Astrocyte (in vitro differentiated cells and primary cell): ENCODE measurements around the gene ETV6. TPM values are rescaled to one million over a fixed set of nuclear protein-coding genes. Genes with fewer than 3 reads are reported as not detected.
A peak's percentile ranks its signal among the peaks of the same experiment; 100 is the strongest.

Experiments used
- DNase-seq: peaks from one replicate; pipeline ENCODE4 v3.0.0-alpha.2; 2010; ENCODE audit warnings: low read depth
- FAIRE-seq: peaks from 2 replicates; lab custom pipeline; 2011; peaks lifted over from hg19 to GRCh38; lab: Jason Lieb, UNC
- H2AFZ ChIP-seq: 2 replicates; pipeline ENCODE4 v1.6.0; 2012; ENCODE audit warnings: low read depth, low read length, inconsistent platforms
- H3K27ac ChIP-seq: 2 replicates; pipeline ENCODE4 v1.5.1; 2011; ENCODE audit warnings: low read depth, low read length, inconsistent platforms
- H3K27me3 ChIP-seq: 2 replicates; pipeline ENCODE4 v1.6.0; 2011; ENCODE audit warnings: low read length, inconsistent platforms; ENCODE audit not compliant: insufficient read depth
- H3K36me3 ChIP-seq: 2 replicates; pipeline ENCODE4 v1.5.1; 2011; ENCODE audit warnings: low read length, inconsistent platforms; ENCODE audit not compliant: insufficient read depth
- H3K4me1 ChIP-seq: 2 replicates; pipeline ENCODE4 v1.5.1; 2011; ENCODE audit warnings: low read length, inconsistent platforms; ENCODE audit not compliant: insufficient read depth
- H3K4me2 ChIP-seq: 2 replicates; pipeline ENCODE4 v1.6.0; 2012; ENCODE audit warnings: low read length, inconsistent platforms
- H3K4me3 ChIP-seq: 2 replicates; pipeline ENCODE4 v1.5.1; 2011; ENCODE audit warnings: low read depth, mild to moderate bottlenecking, low read length, inconsistent platforms; ENCODE audit not compliant: insufficient read depth
- H3K79me2 ChIP-seq: 2 replicates; pipeline ENCODE4 v1.6.0; 2012; ENCODE audit warnings: mild to moderate bottlenecking, low read length, inconsistent platforms; ENCODE audit not compliant: insufficient read depth
- H3K9ac ChIP-seq: 2 replicates; pipeline ENCODE4 v1.6.0; 2012; ENCODE audit warnings: mild to moderate bottlenecking, low read length, inconsistent platforms
- H3K9me3 ChIP-seq: 2 replicates; pipeline ENCODE4 v1.5.1; 2012; ENCODE audit warnings: low read depth, mild to moderate bottlenecking, low read length, inconsistent platforms; ENCODE audit not compliant: insufficient read depth
- H4K20me1 ChIP-seq: 2 replicates; pipeline ENCODE4 v1.6.0; 2012; ENCODE audit warnings: low read length, inconsistent platforms; ENCODE audit not compliant: insufficient read depth
- H3K27ac Mint-ChIP-seq: one replicate; pipeline ENCODE4 v1.8.0; 2021; ENCODE audit warnings: mild to moderate bottlenecking, mixed read lengths; ENCODE audit not compliant: unreplicated experiment
- H3K27me3 Mint-ChIP-seq: one replicate; pipeline ENCODE4 v1.8.0; 2021; ENCODE audit warnings: low read depth, mixed read lengths; ENCODE audit not compliant: unreplicated experiment
- H3K36me3 Mint-ChIP-seq: one replicate; pipeline ENCODE4 v1.8.0; 2021; ENCODE audit warnings: low read depth, mixed read lengths; ENCODE audit not compliant: unreplicated experiment
- H3K4me1 Mint-ChIP-seq: one replicate; pipeline ENCODE4 v1.8.0; 2021; ENCODE audit warnings: low read depth, mixed read lengths; ENCODE audit not compliant: unreplicated experiment
- H3K4me3 Mint-ChIP-seq: one replicate; pipeline ENCODE4 v1.8.0; 2021; ENCODE audit warnings: mild to moderate bottlenecking, moderate library complexity, mixed read lengths; ENCODE audit not compliant: unreplicated experiment
- H3K9me3 Mint-ChIP-seq: one replicate; pipeline ENCODE4 v1.8.0; 2021; ENCODE audit warnings: mild to moderate bottlenecking, mixed read lengths; ENCODE audit not compliant: unreplicated experiment
- EZH2 ChIP-seq: IDR thresholded peaks from 2 replicates; pipeline ENCODE4 v1.6.1; 2012; ENCODE audit warnings: mild to moderate bottlenecking, low read length, inconsistent platforms; ENCODE audit not compliant: insufficient read depth
- total RNA-seq: library from RNA; stranded (reverse); gene quantifications from 2 replicates; pipeline ENCODE4 v1.2.1, GENCODE V29; 2021
- TF ChIP-seq, protein P1 (sequence below): IDR thresholded peaks from 2 replicates; pipeline ENCODE4 v1.5.1; 2011; ENCODE audit warnings: low read depth, mild to moderate bottlenecking, inconsistent platforms, low read length, moderate library complexity; ENCODE audit not compliant: insufficient read depth

The ETV6 gene
- total RNA-seq, 1 donor from 2014 or later = 41.2 TPM

DNA sequence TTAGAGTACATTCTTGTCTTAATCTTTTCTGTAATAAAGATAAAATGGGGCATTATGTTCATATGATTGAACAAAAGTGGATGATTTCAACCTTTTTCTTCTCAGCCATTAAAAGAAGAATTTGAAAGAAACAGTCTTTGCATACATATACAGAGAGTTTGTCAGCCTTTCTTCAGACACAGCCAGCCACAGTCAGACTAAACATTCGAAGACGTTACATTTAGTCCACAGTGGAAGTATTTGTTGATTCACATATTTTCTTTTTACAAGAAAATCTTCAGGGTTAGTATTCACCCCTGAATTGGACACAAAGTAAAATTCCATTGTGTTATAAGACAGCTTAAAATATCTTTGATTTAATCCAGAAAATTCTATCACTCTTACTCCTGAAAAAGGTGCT is 36.2 kb downstream of the ETV6 start:
- Histone ChIP-seq H3K4me2 (no peak overlapping the region), H3K4me3 (no peak overlapping the region), H3K27ac (no peak overlapping the region), H3K27me3 (no peaks in the 10 kb centered on the region), H3K4me1 (peaks cover 2% of the 10 kb centered on the region), H3K9me3 (no peaks in the 10 kb centered on the region), H3K79me2 (peaks cover 88% of the 10 kb centered on the region), H2AFZ (no peak overlapping the region), H4K20me1 (peaks cover 74% of the 10 kb centered on the region), H3K9ac (no peak overlapping the region), H3K36me3 (no peaks in the 10 kb centered on the region)
- Mint-ChIP-seq H3K4me1 (peaks cover 41% of the 10 kb centered on the region), H3K27ac (peak overlapping the region; percentile 21), H3K36me3 (peaks cover 14% of the 10 kb centered on the region), H3K9me3 (no peaks in the 10 kb centered on the region), H3K27me3 (no peaks in the 10 kb centered on the region), H3K4me3 (no peak overlapping the region)
- TF ChIP-seq, protein P1, sequence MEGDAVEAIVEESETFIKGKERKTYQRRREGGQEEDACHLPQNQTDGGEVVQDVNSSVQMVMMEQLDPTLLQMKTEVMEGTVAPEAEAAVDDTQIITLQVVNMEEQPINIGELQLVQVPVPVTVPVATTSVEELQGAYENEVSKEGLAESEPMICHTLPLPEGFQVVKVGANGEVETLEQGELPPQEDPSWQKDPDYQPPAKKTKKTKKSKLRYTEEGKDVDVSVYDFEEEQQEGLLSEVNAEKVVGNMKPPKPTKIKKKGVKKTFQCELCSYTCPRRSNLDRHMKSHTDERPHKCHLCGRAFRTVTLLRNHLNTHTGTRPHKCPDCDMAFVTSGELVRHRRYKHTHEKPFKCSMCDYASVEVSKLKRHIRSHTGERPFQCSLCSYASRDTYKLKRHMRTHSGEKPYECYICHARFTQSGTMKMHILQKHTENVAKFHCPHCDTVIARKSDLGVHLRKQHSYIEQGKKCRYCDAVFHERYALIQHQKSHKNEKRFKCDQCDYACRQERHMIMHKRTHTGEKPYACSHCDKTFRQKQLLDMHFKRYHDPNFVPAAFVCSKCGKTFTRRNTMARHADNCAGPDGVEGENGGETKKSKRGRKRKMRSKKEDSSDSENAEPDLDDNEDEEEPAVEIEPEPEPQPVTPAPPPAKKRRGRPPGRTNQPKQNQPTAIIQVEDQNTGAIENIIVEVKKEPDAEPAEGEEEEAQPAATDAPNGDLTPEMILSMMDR = no peak
- no peak for TF ChIP-seq EZH2
- FAIRE-seq = peak; percentile 73
- DNase-seq = peak; percentile 33

DNA sequence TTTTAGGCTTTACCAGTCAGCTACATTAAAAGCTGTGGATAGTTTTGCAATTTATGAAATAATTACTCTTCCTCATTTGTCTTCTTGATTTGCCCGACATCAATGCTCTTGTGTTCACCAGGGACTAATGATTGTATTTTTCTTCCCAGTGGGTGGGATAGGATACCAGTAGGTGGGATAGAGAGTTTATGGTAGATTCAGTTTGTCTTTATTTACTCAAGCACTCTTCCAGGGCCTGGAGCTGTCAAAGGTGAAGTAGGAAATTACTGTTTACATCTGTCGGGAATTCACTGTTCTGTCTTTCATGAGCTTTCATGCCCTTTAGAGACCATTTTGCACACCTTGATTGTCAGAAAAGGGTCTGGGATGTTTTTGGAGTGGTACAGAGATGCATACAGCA is 36.6 kb downstream of the ETV6 start:
- H3K9me3 Mint-ChIP-seq = no peaks in the 10 kb centered on the region
- no peak for FAIRE-seq
- Histone ChIP-seq H3K27ac (no peak overlapping the region), H3K9me3 (no peaks in the 10 kb centered on the region), H3K4me2 (no peak overlapping the region), H2AFZ (no peak overlapping the region), H3K79me2 (peaks cover 87% of the 10 kb centered on the region), H4K20me1 (peaks cover 73% of the 10 kb centered on the region), H3K4me3 (no peak overlapping the region), H3K9ac (no peak overlapping the region), H3K36me3 (no peaks in the 10 kb centered on the region), H3K27me3 (no peaks in the 10 kb centered on the region), H3K4me1 (peaks cover 2% of the 10 kb centered on the region)
- H3K27ac Mint-ChIP-seq = no peak overlapping the region
- no peak overlapping the region for H3K4me3 Mint-ChIP-seq
- TF ChIP-seq, protein P1 = no peak
- TF ChIP-seq EZH2 = no peak
- H3K36me3 Mint-ChIP-seq = peaks cover 14% of the 10 kb centered on the region
- no peaks in the 10 kb centered on the region for H3K27me3 Mint-ChIP-seq
- H3K4me1 Mint-ChIP-seq = peaks cover 38% of the 10 kb centered on the region
- DNase-seq = no peak

DNA sequence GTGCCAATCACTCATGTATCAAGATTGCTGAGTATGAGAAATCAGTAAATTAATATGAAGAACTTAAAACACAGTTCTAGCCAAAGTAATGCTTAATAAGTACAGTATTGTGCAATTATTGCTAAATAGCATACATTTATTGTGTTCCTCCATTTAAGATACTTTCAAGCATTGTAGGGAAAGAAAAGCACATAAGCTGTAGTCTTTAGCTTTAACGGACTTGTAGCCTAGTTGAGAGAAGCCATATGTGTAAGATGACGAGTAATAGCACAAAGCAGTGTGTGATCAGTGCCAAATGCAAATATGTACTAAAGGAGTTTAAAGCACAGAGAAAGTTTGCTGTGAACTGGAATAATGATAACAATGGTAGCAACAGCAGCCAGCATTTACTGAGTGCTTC is 38.1 kb downstream of the ETV6 start:
- TF ChIP-seq, protein P1 = no peak
- no peak for TF ChIP-seq EZH2
- H3K27me3 Mint-ChIP-seq = no peaks in the 10 kb centered on the region
- peaks cover 38% of the 10 kb centered on the region for H3K4me1 Mint-ChIP-seq
- no peak overlapping the region for H3K4me3 ChIP-seq
- no peak for DNase-seq
- H3K4me1 ChIP-seq = peaks cover 2% of the 10 kb centered on the region
- no peak for FAIRE-seq
- H3K79me2 ChIP-seq = peaks cover 95% of the 10 kb centered on the region
- H3K4me2 ChIP-seq = no peak overlapping the region
- H3K36me3 ChIP-seq = no peaks in the 10 kb centered on the region
- H3K9ac ChIP-seq = no peak overlapping the region
- H3K9me3 Mint-ChIP-seq = no peaks in the 10 kb centered on the region
- peaks cover 9% of the 10 kb centered on the region for H3K36me3 Mint-ChIP-seq
- H3K9me3 ChIP-seq = no peaks in the 10 kb centered on the region
- peaks cover 86% of the 10 kb centered on the region for H4K20me1 ChIP-seq
- H3K27ac Mint-ChIP-seq = no peak overlapping the region
- H3K27me3 ChIP-seq = no peaks in the 10 kb centered on the region
- no peak overlapping the region for H3K27ac ChIP-seq
- H3K4me3 Mint-ChIP-seq = no peak overlapping the region
- no peak overlapping the region for H2AFZ ChIP-seq
